ENCODE results near the gene HTATIP2.
"Not testable (repeated sequence)": the region's sequence is repeated elsewhere in the genome, so short reads cannot be mapped to it uniquely, and the experiment has no call there.

HTATIP2 gene

GRCh38 chr11:20372081-20372626 lies 8.6 kb downstream of the HTATIP2 start:
- no peak for DNase-seq

- no peak for DNase-seq
Measured at GRCh38 chr11:20373147-20373546, 9.6 kb downstream of the HTATIP2 start.

DNA sequence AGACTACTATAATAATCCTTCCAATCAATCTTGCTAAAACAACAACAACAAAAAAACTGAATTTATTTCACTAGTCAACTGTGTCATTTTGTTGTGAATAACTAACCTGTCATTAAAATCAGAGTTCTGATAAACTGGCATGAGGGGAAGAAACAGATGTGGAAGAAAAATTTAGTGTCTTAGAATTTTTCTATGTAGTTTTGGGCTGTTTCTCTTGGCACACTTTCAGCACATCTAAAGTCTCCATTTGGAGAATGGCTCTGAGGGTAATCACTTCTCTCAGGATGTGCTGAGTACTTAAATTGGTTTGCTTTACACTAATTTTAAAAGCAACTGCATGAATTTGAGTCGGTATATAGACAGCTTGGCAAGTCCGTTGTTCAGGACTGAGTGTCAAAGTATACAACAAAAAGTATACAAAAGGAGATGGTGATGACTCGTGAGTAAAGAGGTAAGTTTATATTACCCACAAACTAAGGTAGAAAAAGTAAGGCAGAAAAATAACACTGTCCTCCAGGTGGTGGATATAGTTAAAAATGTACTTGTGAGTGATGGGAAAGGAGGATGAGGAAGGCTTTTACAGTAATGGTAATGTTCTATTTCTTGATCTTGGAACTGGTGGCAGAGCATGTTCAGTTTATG lies 10.2 kb downstream of the HTATIP2 start:
- DNase-seq, result no peak

- peak; percentile 35 for DNase-seq
Measured at GRCh38 chr11:20374741-20375300, 11.3 kb downstream of the HTATIP2 start.

GRCh38 chr11:20376162-20376730 lies 12.7 kb downstream of the HTATIP2 start:
- DNase-seq, result no peak

GRCh38 chr11:20385996-20386395 lies 22.5 kb downstream of the HTATIP2 start:
- DNase-seq, result not testable (repeated sequence)

- peak; percentile 95 for DNase-seq
Measured at GRCh38 chr11:20387261-20388095, 24.0 kb downstream of the HTATIP2 start, which contains the start of gene PRMT3. Gene PRMT3, plus strand, starts transcription at chr11:20387716. Its CDS starts 31 bp downstream, at chr11:20387747.

DNA sequence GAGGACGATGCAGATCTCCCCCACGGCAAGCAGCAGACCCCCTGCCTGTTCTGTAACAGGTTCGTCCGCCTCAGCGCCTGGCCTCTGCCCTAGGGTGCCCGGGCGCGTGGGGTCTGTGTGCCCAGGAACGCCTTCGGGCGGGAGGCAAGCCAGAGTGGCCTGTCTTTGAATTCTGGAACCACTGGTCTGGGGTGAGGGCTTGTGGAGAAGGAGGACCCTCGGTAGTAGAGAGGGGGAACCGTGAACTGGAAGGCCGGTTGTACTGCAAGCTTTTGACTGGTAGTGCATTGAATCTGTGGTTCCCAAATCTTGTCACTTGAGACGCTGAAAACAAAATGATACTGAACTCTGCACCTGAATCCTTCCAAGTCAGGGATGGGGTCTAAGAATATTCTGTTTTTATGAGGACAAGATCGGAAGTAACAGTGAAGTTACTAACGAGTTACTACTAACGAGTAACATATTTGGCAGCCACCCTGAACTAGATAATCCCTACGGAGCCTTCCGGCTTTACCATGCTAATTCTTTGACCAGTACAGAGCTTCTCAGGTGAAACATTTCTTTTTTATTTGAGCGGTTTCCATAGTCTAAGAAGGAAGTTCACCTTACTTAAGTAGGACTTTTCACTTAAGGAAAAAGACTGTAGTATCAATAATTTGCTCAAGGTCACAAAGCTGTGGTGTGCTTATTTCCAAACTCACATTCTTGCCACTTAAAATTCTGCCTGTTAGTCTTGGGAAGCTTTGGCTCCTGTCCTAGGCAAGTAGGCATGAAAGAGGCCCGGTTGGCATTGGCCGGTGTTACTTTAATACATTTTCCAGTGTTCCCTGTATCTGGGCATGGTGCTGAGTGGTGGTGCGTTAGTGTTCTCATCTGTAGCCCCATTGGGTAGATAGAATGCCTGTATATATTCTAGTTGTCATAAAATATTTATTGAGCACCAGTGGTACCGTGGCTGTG lies 24.9 kb downstream of the HTATIP2 start:
- no peak for DNase-seq

GRCh38 chr11:20397281-20397680 lies 33.8 kb downstream of the HTATIP2 start:
- DNase-seq, result peak; percentile 54

GRCh38 chr11:20399498-20399897 lies 36.0 kb downstream of the HTATIP2 start:
- DNase-seq, result no peak

DNA sequence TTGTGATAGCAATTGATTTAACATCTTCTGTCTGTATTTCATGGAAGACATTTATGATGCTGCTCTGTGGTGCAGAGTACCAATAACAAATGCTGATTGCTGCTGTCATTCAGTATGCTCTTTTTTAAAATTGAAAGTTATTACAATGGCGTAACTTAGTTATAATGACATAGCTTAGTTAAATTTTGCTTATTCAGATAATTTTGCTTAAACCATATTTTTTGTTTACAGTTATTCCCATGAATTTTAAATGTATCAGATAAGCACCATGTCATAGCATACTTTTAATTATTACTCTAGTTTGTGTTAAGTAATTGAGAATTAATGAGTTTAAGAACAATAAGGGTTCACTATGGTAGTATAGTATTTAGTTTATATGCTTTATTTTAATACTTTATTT lies 39.5 kb downstream of the HTATIP2 start:
- no peak for DNase-seq

DNA sequence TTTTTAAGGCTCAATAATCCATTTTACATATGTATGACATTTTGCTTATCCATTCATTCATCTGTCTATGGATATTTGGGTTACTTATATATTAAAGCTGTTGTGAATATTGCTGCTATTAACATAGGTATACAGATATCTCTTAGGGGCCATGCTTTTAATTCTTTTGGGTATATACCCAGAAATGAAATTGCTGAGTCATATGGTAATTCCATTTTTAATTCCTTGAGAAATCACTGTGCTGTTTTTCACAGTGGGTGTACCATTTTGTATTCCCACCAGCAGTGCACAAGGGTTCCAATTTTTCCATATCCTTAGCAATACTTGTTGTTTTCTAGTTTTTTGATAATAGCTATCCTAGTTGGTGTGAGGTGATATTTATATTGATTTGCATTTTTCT lies 43.0 kb downstream of the HTATIP2 start:
- DNase-seq, result no peak

DNA sequence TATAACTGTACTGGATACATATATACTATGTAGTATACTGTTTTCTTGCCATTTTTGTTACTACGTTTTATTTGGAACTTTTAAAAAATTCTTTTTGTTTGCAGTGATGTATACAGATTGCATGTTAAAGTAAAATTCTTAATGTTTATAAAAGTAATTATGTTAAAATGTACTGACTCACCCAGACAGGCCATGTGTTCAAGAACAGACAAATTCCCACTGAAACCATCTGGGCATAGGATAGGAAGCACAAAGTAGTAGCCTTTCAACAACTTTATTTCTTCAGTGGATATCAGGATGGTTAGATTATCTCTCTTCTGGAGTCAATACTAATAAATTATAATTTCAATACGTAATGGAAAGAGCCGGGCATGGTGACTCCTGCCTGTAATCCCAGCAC lies 43.8 kb downstream of the HTATIP2 start:
- peak; percentile 2 for DNase-seq

DNA sequence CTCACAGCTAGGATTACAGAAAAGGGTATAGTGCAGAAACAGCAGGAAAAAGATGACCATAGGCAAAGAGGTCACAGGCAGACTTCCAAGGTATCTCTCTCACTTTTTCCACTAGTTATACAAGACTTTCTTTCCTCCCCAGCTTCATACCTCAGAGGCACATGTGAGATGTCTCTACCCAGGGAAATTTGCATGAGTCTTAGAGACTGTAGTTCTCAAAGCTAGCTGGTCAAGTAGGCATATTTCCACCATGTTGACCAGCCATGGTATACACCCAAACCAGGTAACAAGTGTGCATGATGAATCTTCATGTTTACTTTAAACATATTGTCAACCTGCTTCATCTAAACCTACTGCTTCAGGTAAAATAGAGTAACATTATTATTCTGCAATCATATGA lies 51.9 kb downstream of the HTATIP2 start:
- DNase-seq, result no peak

DNA sequence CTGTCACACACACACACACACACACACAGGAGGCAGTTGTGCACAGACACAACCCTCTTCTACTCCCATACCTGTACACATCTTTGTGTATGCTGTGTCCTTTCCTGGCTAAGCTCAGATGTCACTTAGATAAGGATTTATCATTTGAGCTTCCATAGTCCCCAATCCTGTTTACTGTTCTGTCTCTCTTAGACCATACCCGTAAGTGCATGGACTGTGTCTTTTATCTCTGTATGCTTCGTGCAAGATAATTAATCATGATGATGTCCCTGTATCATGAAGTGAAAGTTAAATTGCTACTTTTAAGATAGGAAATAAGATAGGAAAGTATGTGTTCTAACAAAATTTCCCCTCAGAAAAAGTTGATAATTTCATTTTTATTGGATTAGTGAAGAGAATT lies 54.3 kb downstream of the HTATIP2 start:
- DNase-seq, result no peak

DNA sequence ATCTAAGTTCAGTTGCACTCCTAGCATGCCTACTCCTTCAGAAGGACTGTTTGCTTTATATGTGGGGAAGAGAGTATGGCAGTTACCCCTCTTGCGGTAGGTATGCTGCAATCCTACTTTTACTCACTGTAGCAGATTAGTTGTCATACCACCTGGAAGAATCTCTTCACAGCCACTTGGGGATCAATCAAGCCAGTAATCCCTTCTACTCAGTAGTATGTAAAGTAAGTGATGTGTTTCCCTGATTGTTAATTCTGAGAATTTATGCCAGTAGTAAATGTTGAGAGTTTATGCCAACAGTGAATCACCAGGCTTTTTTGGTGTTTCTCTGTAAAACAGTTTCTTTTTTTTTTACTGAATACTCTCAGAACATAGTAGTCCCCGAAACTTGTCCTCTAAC lies 58.4 kb downstream of the HTATIP2 start:
- DNase-seq, result no peak

DNA sequence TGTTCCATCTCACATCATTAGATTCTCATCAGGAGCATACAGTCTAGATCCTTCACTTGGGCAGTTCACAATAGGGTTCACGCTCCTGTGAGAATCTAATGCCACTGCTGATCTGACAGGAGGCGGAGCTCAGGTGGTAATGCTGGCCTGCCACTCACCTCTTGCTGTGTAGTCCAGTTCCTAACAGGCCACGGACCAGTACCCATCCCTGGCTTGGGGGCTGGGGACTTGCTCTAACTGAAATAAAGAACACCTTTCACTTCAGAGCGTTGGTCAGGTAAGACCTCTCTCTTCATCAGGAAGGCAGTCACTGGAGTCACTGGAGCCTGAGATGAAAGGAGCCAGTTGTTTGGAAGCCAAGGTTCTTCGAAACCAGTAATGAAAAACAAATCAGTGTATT lies 65.7 kb downstream of the HTATIP2 start:
- no peak for DNase-seq
